ENCODE data around the gene NUDC. TPM values are rescaled to one million over a fixed set of nuclear protein-coding genes. Genes with fewer than 3 reads are reported as not detected.
A peak's percentile ranks its signal among the peaks of the same experiment; 100 is the strongest.

NUDC gene
- total RNA-seq, 6 experiments from 2014 or later = 69.1 to 92.6 (median 87.6) TPM

- Mint-ChIP-seq H3K36me3 (ENCODE audit: low read depth) (peaks cover 35% of the 10 kb centered on the region), H3K27ac (peak within 1 kb of the TSS; percentile 97), H3K9me3 (no peaks in the 10 kb centered on the region)
Observed at GRCh38 chr1:26993237-26994019, 71.9 kb downstream of the NUDC start, which contains the start of gene TRNP1. Gene TRNP1, plus strand, starts transcription at chr1:26993692. Its CDS starts 95 bp downstream, at chr1:26993787.

GRCh38 chr1:26994020-26994786, 72.7 kb downstream of the NUDC start:
- TF ChIP-seq CTCF (IDR thresholded peaks at IDR 0.05) = no peak
- H3K36me3 Mint-ChIP-seq (ENCODE audit: low read depth) = peaks cover 35% of the 10 kb centered on the region
- peaks cover 3% of the 10 kb centered on the region for H3K27me3 Mint-ChIP-seq (ENCODE audit: insufficient read depth)
- H3K4me3 Mint-ChIP-seq = peak overlapping the region; percentile 94
- no peak for DNase-seq
- no peaks in the 10 kb centered on the region for H3K9me3 Mint-ChIP-seq
- H3K4me1 Mint-ChIP-seq (ENCODE audit: low read depth) = peaks cover 68% of the 10 kb centered on the region
- H3K27ac Mint-ChIP-seq = peak overlapping the region; percentile 97

More at GRCh38 chr1:26993237-26994019, 71.9 kb downstream of the NUDC start, which contains the start of gene TRNP1:
- peak; percentile 26; the same call in 1 of the 2 replicates for TF ChIP-seq CTCF (IDR thresholded peaks at IDR 0.05)
- DNase-seq = peak; percentile 87
- peaks cover 3% of the 10 kb centered on the region for H3K27me3 Mint-ChIP-seq (ENCODE audit: insufficient read depth)
- peaks cover 60% of the 10 kb centered on the region for H3K4me1 Mint-ChIP-seq (ENCODE audit: low read depth)
- H3K4me3 Mint-ChIP-seq = peak within 1 kb of the TSS; percentile 94

- H3K27me3 Mint-ChIP-seq (ENCODE audit: insufficient read depth) = peaks cover 3% of the 10 kb centered on the region
- H3K9me3 Mint-ChIP-seq = no peaks in the 10 kb centered on the region
- peaks cover 35% of the 10 kb centered on the region for H3K36me3 Mint-ChIP-seq (ENCODE audit: low read depth)
- peak overlapping the region; percentile 97 for H3K27ac Mint-ChIP-seq
- DNase-seq = peak; percentile 36
- peak overlapping the region; percentile 94 for H3K4me3 Mint-ChIP-seq
- H3K4me1 Mint-ChIP-seq (ENCODE audit: low read depth) = peaks cover 76% of the 10 kb centered on the region
- TF ChIP-seq CTCF (IDR thresholded peaks at IDR 0.05) = peak; percentile 22; the same call in 1 of the 2 replicates
Observed at GRCh38 chr1:26994787-26995517, 73.4 kb downstream of the NUDC start.

- Mint-ChIP-seq H3K27ac (peak overlapping the region; percentile 97), H3K4me1 (ENCODE audit: low read depth) (peaks cover 77% of the 10 kb centered on the region), H3K36me3 (ENCODE audit: low read depth) (peaks cover 44% of the 10 kb centered on the region), H3K27me3 (ENCODE audit: insufficient read depth) (peaks cover 9% of the 10 kb centered on the region), H3K4me3 (peak overlapping the region; percentile 94), H3K9me3 (no peaks in the 10 kb centered on the region)
- TF ChIP-seq CTCF (IDR thresholded peaks at IDR 0.05) = no peak
- peak; percentile 87 for DNase-seq
Observed at GRCh38 chr1:26996024-26996423, 74.5 kb downstream of the NUDC start.

Other genes starting within 250 kb of the NUDC start
- 10 to 100 TPM; 46.1 to 51.2 (median 49.2) TPM for gene ARID1A, start 225.7 kb upstream of the NUDC start, total RNA-seq (2021; fragmentation: NEBNext Ultra II Directional; extraction: Animal tissue kit (Norgen Biotek cat#: 25700))
- 10 to 100 TPM; 11.5 to 16.4 (median 13.6) TPM for gene PIGV, start 133.8 kb upstream of the NUDC start, total RNA-seq (2021; fragmentation: NEBNext Ultra II Directional; extraction: Animal tissue kit (Norgen Biotek cat#: 25700))
- 10 to 100 TPM; 19.2 to 31.6 (median 23.8) TPM for gene ZDHHC18, start 95.1 kb upstream of the NUDC start, total RNA-seq (2021; fragmentation: NEBNext Ultra II Directional; extraction: Animal tissue kit (Norgen Biotek cat#: 25700))
- under 1 TPM in 4 of 6 experiments, not detected in 2; 0.11 to 0.28 (median 0.20) TPM for gene SFN, start 58.6 kb upstream of the NUDC start, total RNA-seq (2021; fragmentation: NEBNext Ultra II Directional; extraction: Animal tissue kit (Norgen Biotek cat#: 25700))
- 10 to 100 TPM; 28.4 to 39.3 (median 36.1) TPM for gene GPN2, start 31.5 kb upstream of the NUDC start, total RNA-seq (2021; fragmentation: NEBNext Ultra II Directional; extraction: Animal tissue kit (Norgen Biotek cat#: 25700))
- 10 to 100 TPM in 3 of 6 experiments, 1 to 10 TPM in 3; 8.6 to 12.0 (median 10.2) TPM for gene GPATCH3, start 21.3 kb upstream of the NUDC start, total RNA-seq (2021; fragmentation: NEBNext Ultra II Directional; extraction: Animal tissue kit (Norgen Biotek cat#: 25700))
- gene NR0B2, start 7.8 kb upstream of the NUDC start, total RNA-seq (2021; fragmentation: NEBNext Ultra II Directional; extraction: Animal tissue kit (Norgen Biotek cat#: 25700)) = not detected
- not detected for gene KDF1, start 38.7 kb downstream of the NUDC start, total RNA-seq (2021; fragmentation: NEBNext Ultra II Directional; extraction: Animal tissue kit (Norgen Biotek cat#: 25700))
- gene TRNP1, start 71.9 kb downstream of the NUDC start, total RNA-seq (2021; fragmentation: NEBNext Ultra II Directional; extraction: Animal tissue kit (Norgen Biotek cat#: 25700)) = 100 to 1,000 TPM; 203 to 241 (median 217) TPM
- gene TENT5B, start 91.1 kb downstream of the NUDC start, total RNA-seq (2021; fragmentation: NEBNext Ultra II Directional; extraction: Animal tissue kit (Norgen Biotek cat#: 25700)) = 1 to 10 TPM; 3.1 to 5.5 (median 3.6) TPM
- 10 to 100 TPM; 37.1 to 51.0 (median 44.7) TPM for gene SLC9A1, start 233.4 kb downstream of the NUDC start, total RNA-seq (2021; fragmentation: NEBNext Ultra II Directional; extraction: Animal tissue kit (Norgen Biotek cat#: 25700))

All from HFFc6 (cell line).